IPS DF 6.9 (cell line): ENCODE measurements around the gene XPNPEP1.

Experiments used
- DNase-seq: peaks from one replicate; pipeline ENCODE4 v3.0.0-alpha.2; 2013; ENCODE audit warnings: low read depth, low spot score
- H3K27ac ChIP-seq: one replicate; pipeline ENCODE4 v1.5.1; 2013; ENCODE audit warnings: low read length, control low read depth
- H3K27me3 ChIP-seq: 2 replicates; pipeline ENCODE4 v1.6.1; 2013; ENCODE audit warnings: mild to moderate bottlenecking, low read length; ENCODE audit not compliant: control insufficient read depth, insufficient read depth
- H3K36me3 ChIP-seq: 2 replicates; pipeline ENCODE4 v1.6.1; 2013; ENCODE audit warnings: low read length; ENCODE audit not compliant: control insufficient read depth, insufficient read depth
- H3K4me1 ChIP-seq: 2 replicates; pipeline ENCODE4 v1.6.1; 2013; ENCODE audit warnings: low read length; ENCODE audit not compliant: control insufficient read depth, insufficient read depth
- H3K4me3 ChIP-seq: 2 replicates; pipeline ENCODE4 v1.5.1; 2013; ENCODE audit warnings: mild to moderate bottlenecking, low read length
- H3K9me3 ChIP-seq: 2 replicates; pipeline ENCODE4 v1.6.1; 2013; ENCODE audit warnings: low read length, inconsistent platforms; ENCODE audit not compliant: control insufficient read depth, insufficient read depth
- WGBS: extraction: QIAGEN DNeasy Blood & Tissue Kit; methylation state at CpG from one replicate; pipeline ENCODE4 v1.1.7; 2013; ENCODE audit warnings: mixed read lengths, missing lambda C conversion rate; ENCODE audit not compliant: insufficient read length, insufficient coverage; 5-methylcytosine and 5-hydroxymethylcytosine counted together

XPNPEP1 gene

DNA sequence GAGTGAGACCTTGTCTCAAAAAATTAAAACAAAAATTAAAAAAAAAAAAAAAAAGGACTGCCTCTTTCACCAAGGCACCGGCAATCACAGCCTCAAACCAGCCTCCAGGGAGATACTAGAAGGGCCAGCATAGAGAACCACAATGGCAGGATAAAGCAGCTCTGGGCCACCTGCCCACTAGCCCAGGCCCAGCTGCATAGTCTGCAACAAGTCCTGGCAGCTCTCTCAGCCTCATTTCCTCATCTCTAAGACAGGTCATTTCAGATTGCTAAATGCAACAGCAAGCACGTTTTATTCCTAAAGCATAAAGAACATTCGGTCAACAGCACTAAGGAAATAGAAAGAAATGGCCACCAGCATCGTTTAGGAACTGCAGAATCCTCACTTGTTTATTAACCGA is 28.8 kb downstream of the XPNPEP1 start:
- Histone ChIP-seq H3K9me3 (no peaks in the 10 kb centered on the region), H3K27me3 (no peaks in the 10 kb centered on the region), H3K4me1 (no peaks in the 10 kb centered on the region; the same call in 1 of the 2 replicates), H3K27ac (no peak overlapping the region), H3K4me3 (no peak overlapping the region), H3K36me3 (no peaks in the 10 kb centered on the region)
- no CpG with 5 or more reads among the region's 5 CpGs for WGBS
- DNase-seq: no peak

DNA sequence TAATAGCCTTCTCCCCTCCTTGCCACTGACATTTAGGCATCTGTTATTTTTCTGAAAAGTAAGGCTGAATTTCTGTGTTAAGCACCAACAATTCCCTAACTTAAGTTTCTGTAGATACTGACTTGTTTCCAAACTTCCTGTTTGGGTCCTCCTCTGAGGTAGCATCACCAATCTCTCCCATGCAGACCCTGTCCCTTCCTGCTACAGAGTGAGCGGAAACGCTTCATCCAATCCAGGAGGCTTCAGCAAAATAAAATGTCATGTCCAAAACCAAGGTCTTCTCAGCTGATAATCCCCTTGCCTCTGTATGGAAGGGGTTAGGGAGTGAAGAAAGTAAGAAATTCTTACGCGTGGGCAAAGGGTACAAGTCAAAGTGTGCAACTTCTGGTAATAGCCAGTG is 29.9 kb downstream of the XPNPEP1 start:
- WGBS: no CpG with 5 or more reads among the region's 4 CpGs
- no peaks in the 10 kb centered on the region for H3K36me3 ChIP-seq
- H3K9me3 ChIP-seq: no peaks in the 10 kb centered on the region
- no peak overlapping the region for H3K27ac ChIP-seq
- H3K27me3 ChIP-seq: no peaks in the 10 kb centered on the region
- H3K4me1 ChIP-seq: no peaks in the 10 kb centered on the region; the same call in 1 of the 2 replicates
- H3K4me3 ChIP-seq: no peak overlapping the region
- no peak for DNase-seq

DNA sequence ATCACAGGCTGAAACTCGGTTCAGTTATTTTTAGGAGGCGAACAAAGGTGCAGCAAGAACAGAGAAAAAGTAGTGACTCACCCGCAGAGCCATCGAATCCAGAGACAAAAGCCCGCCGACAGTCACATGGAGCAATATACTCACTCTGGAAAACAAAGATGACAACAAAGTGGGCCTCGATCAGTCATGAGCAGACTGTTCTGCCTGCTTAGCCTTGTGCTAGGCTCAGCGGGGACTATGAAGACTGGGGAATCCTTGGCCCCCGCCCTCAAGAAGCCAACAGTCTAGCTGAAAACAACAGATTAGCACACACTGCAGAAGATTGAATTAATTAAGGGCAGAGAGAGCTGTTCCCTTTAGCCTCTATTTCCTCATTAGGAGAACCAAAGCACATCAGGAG is 30.4 kb downstream of the XPNPEP1 start:
- no peak overlapping the region for H3K27ac ChIP-seq
- H3K9me3 ChIP-seq: no peaks in the 10 kb centered on the region
- 0 out of 2 replicates have a peak, but pooled peaks cover 1% of the 10 kb centered on the region for H3K36me3 ChIP-seq
- H3K4me3 ChIP-seq: no peak overlapping the region
- H3K4me1 ChIP-seq: no peaks in the 10 kb centered on the region; the same call in 1 of the 2 replicates
- no CpG with 5 or more reads among the region's 9 CpGs for WGBS
- no peak for DNase-seq
- H3K27me3 ChIP-seq: no peaks in the 10 kb centered on the region

DNA sequence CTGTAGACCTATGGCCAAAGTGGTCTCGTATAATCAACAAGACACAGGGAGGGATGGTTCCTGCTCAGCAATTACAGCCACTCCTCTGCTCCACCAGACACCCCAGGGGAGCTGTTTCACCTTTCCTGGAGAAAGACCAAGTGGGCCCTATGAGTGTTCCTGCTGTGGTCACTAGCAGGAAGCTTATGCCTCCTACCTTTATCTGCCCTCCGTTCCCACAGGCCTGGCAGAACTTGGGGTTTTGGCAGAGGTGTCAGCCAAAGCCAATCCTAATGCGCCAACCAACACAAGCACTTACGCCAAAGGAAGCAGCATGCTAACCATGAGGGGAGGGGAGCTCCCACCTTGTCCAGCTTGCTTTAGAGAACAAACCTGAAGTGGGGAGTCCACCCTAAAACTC is 31.2 kb downstream of the XPNPEP1 start:
- H3K27ac ChIP-seq: no peak overlapping the region
- 0 out of 2 replicates have a peak, but pooled peaks cover 2% of the 10 kb centered on the region for H3K36me3 ChIP-seq

DNA sequence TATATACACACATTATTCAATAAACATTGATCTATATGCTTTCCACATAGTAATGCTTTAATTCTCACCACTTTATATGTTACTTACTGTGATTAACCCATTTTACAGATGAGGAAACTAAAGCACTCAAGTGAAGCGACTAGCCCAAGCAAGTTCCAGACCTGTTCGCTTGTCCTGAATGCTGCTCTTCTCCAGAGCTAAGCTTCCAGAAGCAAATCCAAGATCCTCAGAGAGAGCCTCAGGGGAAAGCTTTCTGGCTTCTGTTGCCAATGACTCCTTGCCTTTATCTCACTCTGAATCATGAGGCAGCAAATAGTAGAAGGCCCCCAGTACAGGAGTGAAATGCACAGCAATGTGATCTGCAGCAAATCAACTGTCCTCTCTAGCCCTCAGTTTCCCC is 32.2 kb downstream of the XPNPEP1 start:
- H3K27me3 ChIP-seq: no peaks in the 10 kb centered on the region
- H3K36me3 ChIP-seq: 0 out of 2 replicates have a peak, but pooled peaks cover 2% of the 10 kb centered on the region
- H3K4me3 ChIP-seq: no peak overlapping the region
- no CpG with 5 or more reads among the region's 2 CpGs for WGBS
- no peaks in the 10 kb centered on the region; the same call in 1 of the 2 replicates for H3K4me1 ChIP-seq
- no peak overlapping the region for H3K27ac ChIP-seq
- no peaks in the 10 kb centered on the region for H3K9me3 ChIP-seq
- no peak for DNase-seq

More for the DNA sequence above, 31.2 kb downstream of the XPNPEP1 start:
- Histone ChIP-seq H3K27me3 (no peaks in the 10 kb centered on the region), H3K4me1 (no peaks in the 10 kb centered on the region; the same call in 1 of the 2 replicates), H3K4me3 (no peak overlapping the region), H3K9me3 (no peaks in the 10 kb centered on the region)
- no peak for DNase-seq
- no CpG with 5 or more reads among the region's 4 CpGs for WGBS

DNA sequence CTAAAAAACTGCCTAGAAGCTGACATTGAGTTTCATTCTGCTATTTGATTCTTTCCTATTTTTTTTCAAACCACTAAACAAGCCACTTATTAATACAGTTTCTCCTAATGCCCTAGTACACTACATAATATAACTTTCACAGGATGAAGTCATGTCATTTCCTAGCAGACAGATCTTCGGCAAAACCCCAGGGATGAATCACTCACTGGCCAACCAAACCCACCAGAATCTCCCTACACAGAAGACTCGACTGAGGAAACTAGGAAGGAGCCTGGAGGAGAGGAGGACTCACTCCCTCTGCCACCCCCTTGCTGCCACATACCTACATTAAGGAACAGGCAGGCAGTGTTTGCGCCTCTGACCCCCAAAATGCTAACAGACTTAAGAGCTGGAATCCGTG is 33.4 kb downstream of the XPNPEP1 start:
- H3K4me1 ChIP-seq: no peaks in the 10 kb centered on the region; the same call in 1 of the 2 replicates
- H3K36me3 ChIP-seq: 0 out of 2 replicates have a peak, but pooled peaks cover 2% of the 10 kb centered on the region
- H3K27ac ChIP-seq: no peak overlapping the region
- H3K4me3 ChIP-seq: no peak overlapping the region
- H3K9me3 ChIP-seq: no peaks in the 10 kb centered on the region
- no CpG with 5 or more reads among the region's 4 CpGs for WGBS
- H3K27me3 ChIP-seq: no peaks in the 10 kb centered on the region
- no peak for DNase-seq

DNA sequence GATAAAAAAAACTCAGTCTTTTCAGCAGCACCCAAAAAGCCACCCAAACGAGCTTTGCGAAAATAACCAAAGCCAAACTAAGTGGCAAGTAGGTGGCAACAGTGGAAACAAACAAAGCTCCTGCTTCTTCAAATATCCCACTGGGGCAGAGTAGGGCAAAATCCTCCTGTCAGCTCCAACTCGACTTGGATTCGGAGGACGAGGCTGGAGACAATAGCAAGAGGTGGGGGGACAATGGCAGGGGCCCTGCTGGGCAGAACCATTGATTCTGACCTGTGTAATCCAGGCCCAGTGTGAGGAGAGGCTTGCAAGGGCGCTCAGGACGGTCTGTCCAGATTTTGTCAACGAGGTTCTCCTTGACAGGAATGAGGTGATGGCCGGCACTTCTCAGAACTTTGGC is 35.5 kb downstream of the XPNPEP1 start:
- Histone ChIP-seq H3K27me3 (no peaks in the 10 kb centered on the region), H3K9me3 (no peaks in the 10 kb centered on the region), H3K27ac (no peak overlapping the region), H3K36me3 (0 out of 2 replicates have a peak, but pooled peaks cover 2% of the 10 kb centered on the region), H3K4me1 (no peaks in the 10 kb centered on the region; the same call in 1 of the 2 replicates), H3K4me3 (no peak overlapping the region)
- no CpG with 5 or more reads among the region's 9 CpGs for WGBS
- no peak for DNase-seq

DNA sequence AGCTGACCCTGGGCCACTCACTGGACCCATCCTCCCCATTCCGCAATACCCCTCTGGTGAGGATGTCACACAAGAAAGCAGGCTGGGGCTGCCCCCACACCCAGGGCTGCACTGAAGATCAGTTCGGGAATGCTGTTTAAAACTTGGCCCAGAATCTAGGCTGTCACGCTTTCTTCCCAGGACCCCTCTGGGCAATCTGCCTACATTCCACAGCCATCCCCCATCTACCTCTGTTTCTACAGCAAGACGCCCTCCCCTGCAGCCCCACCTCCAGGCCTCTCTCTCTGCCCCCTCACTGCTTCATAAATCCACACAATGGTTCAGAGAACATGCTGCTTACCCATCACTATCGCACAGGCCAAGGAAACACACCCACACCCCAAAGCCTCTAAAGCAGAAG is 36.1 kb downstream of the XPNPEP1 start:
- no peaks in the 10 kb centered on the region for H3K27me3 ChIP-seq
- no peak overlapping the region for H3K4me3 ChIP-seq
- no peak for DNase-seq
- H3K36me3 ChIP-seq: 0 out of 2 replicates have a peak, but pooled peaks cover 4% of the 10 kb centered on the region
- H3K27ac ChIP-seq: no peak overlapping the region
- no peaks in the 10 kb centered on the region for H3K9me3 ChIP-seq
- no CpG with 5 or more reads among the region's 5 CpGs for WGBS
- no peaks in the 10 kb centered on the region; the same call in 1 of the 2 replicates for H3K4me1 ChIP-seq

DNA sequence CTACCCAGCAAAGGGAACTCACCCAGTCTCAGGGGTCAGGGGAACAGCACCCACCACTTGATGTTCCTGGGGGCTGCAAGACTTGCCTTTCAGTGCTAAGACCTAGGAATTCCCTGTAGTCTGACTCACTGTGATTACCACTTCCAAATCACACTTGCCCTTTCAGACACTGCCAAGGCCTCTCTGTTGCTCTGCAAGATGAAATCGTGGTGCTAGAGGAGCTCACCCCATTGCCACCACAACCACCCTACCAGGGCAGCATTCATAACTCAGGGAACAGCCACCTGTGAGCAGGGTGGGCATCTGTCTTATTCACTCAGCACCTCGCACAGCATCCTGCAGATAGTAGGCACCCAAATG is 36.5 kb downstream of the XPNPEP1 start:
- Histone ChIP-seq H3K9me3 (no peaks in the 10 kb centered on the region), H3K4me1 (no peaks in the 10 kb centered on the region), H3K4me3 (no peak overlapping the region), H3K27me3 (no peaks in the 10 kb centered on the region), H3K27ac (no peak overlapping the region), H3K36me3 (0 out of 2 replicates have a peak, but pooled peaks cover 5% of the 10 kb centered on the region)
- no peak for DNase-seq
- no CpG with 5 or more reads among the region's 2 CpGs for WGBS

DNA sequence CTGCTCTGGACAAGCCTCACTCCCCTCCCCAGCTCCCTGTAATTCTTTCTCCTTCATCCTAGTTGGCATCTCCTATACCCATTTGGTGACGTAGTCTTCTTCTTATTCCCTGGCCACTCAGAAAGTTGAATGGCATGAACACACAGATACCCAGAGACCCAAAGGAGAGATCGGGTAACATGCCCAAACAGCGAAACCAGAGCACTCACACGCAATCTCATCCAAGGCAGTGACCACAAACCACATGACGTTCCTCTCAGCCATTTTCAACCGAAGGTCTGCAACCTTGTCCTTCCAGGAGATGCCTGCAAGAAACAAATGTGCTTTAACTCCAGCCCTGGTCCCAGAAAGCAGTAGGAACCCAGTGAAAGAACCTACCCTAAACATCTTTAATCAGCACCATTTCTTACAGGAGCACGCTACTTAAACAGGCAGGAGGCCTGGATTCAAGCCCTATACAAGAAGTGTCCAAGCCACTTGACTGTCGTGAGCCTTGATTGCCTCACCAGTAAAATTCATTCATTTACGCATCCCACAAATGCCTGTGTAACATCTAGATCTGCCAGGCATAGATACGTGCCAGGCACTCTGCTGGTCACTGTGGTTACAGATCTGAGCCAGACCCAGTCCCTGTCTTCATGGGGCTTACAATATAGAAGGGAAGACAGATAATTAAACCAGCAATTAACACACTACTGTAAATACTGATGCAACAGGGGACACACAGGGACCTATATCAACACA is 37.1 kb downstream of the XPNPEP1 start:
- Histone ChIP-seq H3K36me3 (0 out of 2 replicates have a peak, but pooled peaks cover 8% of the 10 kb centered on the region), H3K9me3 (no peaks in the 10 kb centered on the region), H3K27me3 (no peaks in the 10 kb centered on the region), H3K27ac (no peak overlapping the region), H3K4me1 (no peaks in the 10 kb centered on the region), H3K4me3 (no peak overlapping the region)
- no peak for DNase-seq
- no CpG with 5 or more reads among the region's 10 CpGs for WGBS
